Brain microvascular endothelial cell (primary cell): ENCODE results near the gene DOCK2.
"Not testable (repeated sequence)": the region's sequence is repeated elsewhere in the genome, so short reads cannot be mapped to it uniquely, and the experiment has no call there.

Source experiments
- DNase-seq: peaks from one replicate; pipeline ENCODE4 v3.0.0-alpha.2; 2020
- H3K27ac ChIP-seq: fragments of 250-450 bp; sonication (Bioruptor Pico); 2 replicates; pipeline ENCODE4 v1.5.1; 2020; ENCODE audit warnings: mild to moderate bottlenecking, moderate library complexity
- H3K27me3 ChIP-seq: fragments of 250-450 bp; sonication (Bioruptor Pico); replicated peaks from 2 replicates; pipeline ENCODE4 v1.5.1; 2020; ENCODE audit warnings: mild to moderate bottlenecking
- H3K36me3 ChIP-seq: fragments of 250-450 bp; sonication (Bioruptor Pico); replicated peaks from 2 replicates; pipeline ENCODE4 v1.5.1; 2020; ENCODE audit warnings: mild to moderate bottlenecking
- H3K4me3 ChIP-seq: 2 replicates; pipeline ENCODE4 v1.5.1; 2011; ENCODE audit warnings: low read depth, mild to moderate bottlenecking, control low read depth, low read length, moderate library complexity
- CTCF ChIP-seq: IDR thresholded peaks from 2 replicates; pipeline ENCODE4 v1.5.1; 2011; ENCODE audit warnings: low read depth, mild to moderate bottlenecking, moderate library complexity, low read length, control low read depth, inconsistent platforms; ENCODE audit errors: missing control alignments
- in situ Hi-C: cut with HindIII; loops from 2 replicates; pipeline ENCODE4 v1.10.0; 2017; ENCODE audit warnings: low sequenced_read_pairs, low pct_ligation_motif_present

Gene DOCK2

GRCh38 chr5:169651526-169651925, 14.5 kb downstream of the DOCK2 start:
- no peak for TF ChIP-seq CTCF
- no peak overlapping the region for H3K27ac ChIP-seq
- DNase-seq: no peak
- no peaks in the 10 kb centered on the region for H3K36me3 ChIP-seq
- in situ Hi-C loops: no loop called here
- H3K27me3 ChIP-seq: no peaks in the 10 kb centered on the region
- no peak overlapping the region for H3K4me3 ChIP-seq

DNA sequence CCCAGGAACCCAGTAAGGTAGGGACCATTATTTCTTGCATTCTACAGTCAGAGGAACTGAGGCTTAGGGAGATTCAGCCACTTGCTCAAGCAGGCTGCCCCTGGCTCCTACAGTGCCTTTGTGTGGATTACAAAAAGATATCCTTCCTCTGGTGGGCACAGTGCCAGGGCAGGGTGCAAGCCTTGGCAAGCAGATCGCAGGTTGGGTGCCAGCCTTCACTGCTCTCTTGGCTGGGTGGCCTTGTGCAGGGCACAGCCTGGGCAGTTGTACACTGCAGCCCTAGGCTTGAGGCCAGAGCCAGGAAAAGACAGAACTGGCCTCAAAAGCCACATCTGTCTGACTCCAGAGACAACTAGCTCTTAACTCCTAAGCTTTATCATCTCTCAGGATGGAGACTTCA, 15.0 kb downstream of the DOCK2 start:
- TF ChIP-seq CTCF: no peak
- no peak for DNase-seq
- in situ Hi-C loops: no loop called here
- H3K36me3 ChIP-seq: no peaks in the 10 kb centered on the region
- no peaks in the 10 kb centered on the region for H3K27me3 ChIP-seq
- H3K4me3 ChIP-seq: no peak overlapping the region
- H3K27ac ChIP-seq: no peak overlapping the region

- no peak for DNase-seq
- Histone ChIP-seq H3K27me3 (no peaks in the 10 kb centered on the region), H3K4me3 (no peak overlapping the region), H3K36me3 (no peaks in the 10 kb centered on the region), H3K27ac (no peak overlapping the region)
- in situ Hi-C loops: no loop called here
- TF ChIP-seq CTCF: no peak
Observed at GRCh38 chr5:169653091-169653490, 16.0 kb downstream of the DOCK2 start.

DNA sequence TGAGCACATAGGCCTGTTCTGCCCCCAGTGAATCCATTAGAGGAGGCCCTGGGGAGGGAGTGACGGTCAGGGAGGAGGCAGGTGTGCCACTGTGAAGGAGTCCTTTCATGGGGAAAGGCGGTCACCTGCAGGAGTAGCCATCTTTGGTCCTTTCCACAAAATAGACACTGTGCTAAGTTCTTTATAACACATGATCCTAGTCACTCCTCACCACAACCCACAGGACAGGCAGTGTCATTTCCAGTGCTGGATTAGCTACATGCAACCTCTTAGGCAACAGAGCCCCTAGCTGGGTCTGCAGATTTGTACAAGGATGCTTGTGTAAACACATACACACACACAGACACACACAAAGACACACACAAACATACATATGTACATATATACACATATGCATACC, 18.3 kb downstream of the DOCK2 start:
- Histone ChIP-seq H3K27me3 (no peaks in the 10 kb centered on the region), H3K36me3 (no peaks in the 10 kb centered on the region), H3K27ac (no peak overlapping the region), H3K4me3 (no peak overlapping the region)
- DNase-seq: no peak
- TF ChIP-seq CTCF: no peak
- in situ Hi-C loops: no loop called here

DNA sequence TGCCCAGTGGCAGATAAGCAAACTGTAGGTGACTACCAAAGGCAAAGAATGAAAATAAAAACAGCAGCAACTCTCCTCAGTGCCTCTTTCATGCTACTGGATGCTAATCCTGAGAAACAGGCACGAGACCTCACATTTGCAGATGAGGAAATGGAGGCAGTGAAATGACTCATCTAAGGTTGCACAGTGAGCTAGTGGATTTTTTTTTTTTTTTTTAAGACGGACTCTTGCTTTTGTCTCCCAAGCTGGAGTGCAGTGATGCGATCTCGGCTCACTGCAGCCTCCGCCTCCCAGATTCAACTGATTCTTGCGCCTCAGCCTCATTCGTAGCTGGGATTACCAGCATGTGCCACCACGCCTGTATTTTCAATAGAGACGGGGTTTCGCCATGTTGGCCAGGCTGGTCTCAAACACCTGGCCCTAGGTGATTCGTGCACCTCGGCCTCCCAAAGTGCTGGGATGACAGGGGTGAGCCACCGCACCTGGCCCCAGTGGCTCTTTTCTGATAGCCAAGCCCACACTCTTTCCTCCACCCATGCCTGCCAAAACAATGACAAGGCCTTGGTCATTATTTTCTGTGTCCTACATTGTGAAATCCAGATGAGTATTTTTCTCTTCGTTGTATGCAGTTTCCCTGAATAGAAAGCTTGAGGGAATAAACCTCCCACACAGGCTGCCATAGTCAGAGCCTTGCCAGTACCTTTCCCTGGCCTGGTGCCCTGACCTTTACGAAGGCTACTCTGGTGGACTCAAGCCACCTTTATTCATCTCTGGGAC, 19.2 kb downstream of the DOCK2 start:
- no peaks in the 10 kb centered on the region for H3K27me3 ChIP-seq
- no peak overlapping the region for H3K27ac ChIP-seq
- H3K4me3 ChIP-seq: no peak overlapping the region
- H3K36me3 ChIP-seq: no peaks in the 10 kb centered on the region
- DNase-seq: no peak
- TF ChIP-seq CTCF: no peak
- in situ Hi-C loops: no loop called here

DNA sequence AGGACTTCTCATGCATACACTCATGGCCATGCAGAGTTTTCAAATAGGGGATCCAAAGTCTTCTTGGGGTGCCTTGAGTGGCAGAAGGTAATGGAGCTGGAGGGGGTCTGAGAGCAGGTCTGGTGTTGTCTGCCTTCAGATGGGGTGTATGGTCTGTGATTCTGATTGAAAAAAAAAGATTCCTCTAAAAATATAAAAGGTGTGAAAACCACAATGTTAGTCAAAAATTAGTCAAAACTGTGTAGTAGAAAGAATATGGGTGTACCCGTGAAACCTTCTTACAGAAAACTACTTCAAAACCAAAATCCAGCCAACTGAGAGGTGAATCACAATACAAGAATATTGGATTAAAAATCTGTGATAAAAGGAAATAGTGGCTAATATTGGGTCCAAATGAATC, 20.1 kb downstream of the DOCK2 start:
- H3K36me3 ChIP-seq: no peaks in the 10 kb centered on the region
- no peaks in the 10 kb centered on the region for H3K27me3 ChIP-seq
- TF ChIP-seq CTCF: no peak
- H3K27ac ChIP-seq: no peak overlapping the region
- H3K4me3 ChIP-seq: no peak overlapping the region
- DNase-seq: no peak
- in situ Hi-C loops: no loop called here

DNA sequence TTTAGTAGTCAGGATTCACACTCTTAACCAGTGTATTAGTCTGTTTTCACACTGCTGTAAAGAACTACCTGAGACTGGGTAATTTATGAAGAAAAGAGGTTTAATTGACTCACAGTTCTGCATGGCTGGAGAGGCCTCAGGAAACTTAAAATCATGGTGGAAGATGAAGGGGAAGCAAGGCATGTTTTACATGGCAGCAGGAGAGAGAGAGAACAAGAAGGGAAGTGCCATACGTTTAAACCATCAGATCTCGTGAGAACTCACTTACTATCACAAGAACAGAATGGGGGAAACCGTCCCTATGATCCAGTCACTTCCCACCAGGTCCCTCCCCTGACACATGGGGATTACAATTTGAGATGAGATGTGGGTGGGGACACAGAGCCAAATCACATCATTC, 25.4 kb downstream of the DOCK2 start:
- H3K27ac ChIP-seq, DNase-seq, in situ Hi-C loops, H3K4me3 ChIP-seq, H3K27me3 ChIP-seq, H3K36me3 ChIP-seq: not testable (repeated sequence)
